Progenitor cell of endocrine pancreas (in vitro differentiated cells): ENCODE results near the gene DCAF11. TPM values are rescaled to one million over a fixed set of nuclear protein-coding genes. Genes with fewer than 3 reads are reported as not detected.

Experiments used
- DNase-seq: peaks from one replicate; pipeline ENCODE4 v3.0.0; 2021; ENCODE audit warnings: low spot score; ENCODE audit not compliant: unreplicated experiment
- H3K27ac Mint-ChIP-seq: 2 replicates; pipeline ENCODE4 v1.8.0; 2021; ENCODE audit warnings: mild to moderate bottlenecking, moderate library complexity, mixed read lengths
- H3K27me3 Mint-ChIP-seq: 2 replicates; pipeline ENCODE4 v1.8.0; 2021; ENCODE audit warnings: mixed read lengths
- H3K36me3 Mint-ChIP-seq: 2 replicates; pipeline ENCODE4 v1.8.0; 2022; ENCODE audit warnings: mixed read lengths; ENCODE audit not compliant: insufficient read depth
- H3K4me1 Mint-ChIP-seq: 2 replicates; pipeline ENCODE4 v1.8.0; 2021; ENCODE audit warnings: low read depth, mixed read lengths
- H3K4me3 Mint-ChIP-seq: 2 replicates; pipeline ENCODE4 v1.8.0; 2021; ENCODE audit warnings: low read depth, mild to moderate bottlenecking, moderate library complexity, mixed read lengths
- H3K9me3 Mint-ChIP-seq: 2 replicates; pipeline ENCODE4 v1.8.0; 2021; ENCODE audit warnings: low read depth, mixed read lengths
- CTCF ChIP-seq: fragments of 200-600 bp; sonication (generic); IDR thresholded peaks from one replicate; pipeline ENCODE4 v1.5.0; 2021; ENCODE audit warnings: antibody characterized with exemption, mild to moderate bottlenecking; ENCODE audit not compliant: unreplicated experiment
- total RNA-seq: library from RNA; stranded (reverse); gene quantifications from 2 replicates; pipeline ENCODE4 v1.2.1, GENCODE V29; 2021

Gene DCAF11
- total RNA-seq, 1 donor from 2014 or later = 79.7 TPM

DNA sequence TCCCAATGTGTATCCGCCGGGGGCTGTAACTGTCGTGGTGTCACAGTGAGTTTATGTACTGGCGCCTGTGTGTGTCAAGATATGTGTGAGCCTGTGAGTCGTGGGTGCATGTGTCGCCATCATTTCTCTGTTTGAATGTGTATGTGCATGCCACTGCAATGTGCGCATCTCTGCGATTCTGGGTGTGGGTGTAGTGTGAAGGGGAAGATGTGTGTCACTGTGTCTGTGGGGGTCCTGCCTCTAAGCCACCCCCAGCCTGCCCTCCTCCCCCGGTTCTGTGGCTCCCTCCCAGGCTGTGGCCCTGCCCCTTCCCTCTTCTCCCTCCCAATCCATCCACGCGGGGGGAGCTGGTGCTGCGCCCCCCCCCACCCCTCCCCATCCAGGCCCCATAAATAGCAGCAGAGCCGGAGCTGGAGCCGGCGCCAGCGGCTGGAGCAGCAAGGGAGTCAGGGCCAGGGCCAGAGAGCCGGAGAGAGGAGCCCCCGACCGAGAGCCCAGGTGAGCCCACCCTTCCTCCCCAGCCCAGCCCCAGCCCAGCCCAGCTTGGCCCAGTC lies 43.4 kb upstream of the DCAF11 start, which contains the start of gene CPNE6:
Gene CPNE6, plus strand, starts transcription at position 419 of the 554 bp plus-strand sequence. CDS start 1,375 bp downstream, outside the sequence.
- no peak for DNase-seq
- Mint-ChIP-seq H3K36me3 (no peaks in the 10 kb centered on the region), H3K4me1 (no peaks in the 10 kb centered on the region), H3K27ac (no peak within 1 kb of the TSS), H3K9me3 (no peaks in the 10 kb centered on the region), H3K4me3 (no peak within 1 kb of the TSS), H3K27me3 (peaks cover 13% of the 10 kb centered on the region)
- no peak for TF ChIP-seq CTCF

GRCh38 chr14:24071836-24072430 lies 42.6 kb upstream of the DCAF11 start:
- DNase-seq = no peak
- H3K9me3 Mint-ChIP-seq = no peaks in the 10 kb centered on the region
- TF ChIP-seq CTCF = no peak
- H3K27ac Mint-ChIP-seq = no peak overlapping the region
- H3K4me1 Mint-ChIP-seq = no peaks in the 10 kb centered on the region
- H3K36me3 Mint-ChIP-seq = no peaks in the 10 kb centered on the region
- no peak overlapping the region for H3K4me3 Mint-ChIP-seq
- peaks cover 13% of the 10 kb centered on the region for H3K27me3 Mint-ChIP-seq

- H3K27ac Mint-ChIP-seq = no peak overlapping the region
- peaks cover 13% of the 10 kb centered on the region for H3K27me3 Mint-ChIP-seq
- H3K9me3 Mint-ChIP-seq = no peaks in the 10 kb centered on the region
- no peak overlapping the region for H3K4me3 Mint-ChIP-seq
- TF ChIP-seq CTCF = no peak
- no peaks in the 10 kb centered on the region for H3K36me3 Mint-ChIP-seq
- H3K4me1 Mint-ChIP-seq = no peaks in the 10 kb centered on the region
- DNase-seq = no peak
Observed at GRCh38 chr14:24072436-24072835, 42.1 kb upstream of the DCAF11 start.

- no peaks in the 10 kb centered on the region for H3K9me3 Mint-ChIP-seq
- no peak overlapping the region for H3K4me3 Mint-ChIP-seq
- peaks cover 13% of the 10 kb centered on the region for H3K27me3 Mint-ChIP-seq
- TF ChIP-seq CTCF = no peak
- DNase-seq = no peak
- H3K4me1 Mint-ChIP-seq = no peaks in the 10 kb centered on the region
- no peak overlapping the region for H3K27ac Mint-ChIP-seq
- H3K36me3 Mint-ChIP-seq = no peaks in the 10 kb centered on the region
Observed at GRCh38 chr14:24072881-24073877, 41.4 kb upstream of the DCAF11 start.
